GM12878 (cell line): Measurements from ENCODE around the gene HHAT. TPM values are rescaled to one million over a fixed set of nuclear protein-coding genes. Genes with fewer than 3 reads are reported as not detected.

Experiments
- ATAC-seq: fragments of 200-7000 bp; cut with Tn5 transposase; 3 replicates; pipeline ENCODE4 v1.9.1; 2020; ENCODE audit warnings: mild to moderate bottlenecking, moderate library complexity
- BruUV-seq: library from RNA; stranded (reverse); fragments of 400-500 nt; replicated peaks from 2 replicates; lab custom pipeline; 2021; lab: Mats Ljungman, UMichigan
- CTCF ChIA-PET: fragments of 300-600 bp; sonication (Branson Sonifier 250); formaldehyde crosslinking; extraction: SDS; loops from one replicate; lab custom pipeline; 2021; ENCODE audit warnings: inconsistent platforms; lab: Yijun Ruan, JAX
- POLR2A ChIA-PET: fragments of 350-600 bp; formaldehyde crosslinking; extraction: SDS; loops from one replicate; lab custom pipeline; 2021; ENCODE audit warnings: inconsistent platforms; lab: Charles Lee
- RAD21 ChIA-PET: fragments of 300-600 bp; sonication (Branson Sonifier 250); formaldehyde crosslinking; loops from one replicate; lab custom pipeline; 2023; ENCODE audit warnings: antibody characterized with exemption; ENCODE audit not compliant: unreplicated experiment; lab: Charles Lee
- SMC1A ChIA-PET: fragments of 300-600 bp; sonication (Branson Sonifier 250); formaldehyde crosslinking; loops from one replicate; lab custom pipeline; 2023; ENCODE audit not compliant: unreplicated experiment, uncharacterized antibody; lab: Charles Lee
- DNase-seq: peaks from one replicate; pipeline ENCODE4 v3.0.0-alpha.2; 2011; ENCODE audit warnings: low read depth, low spot score
- FAIRE-seq: peaks from 3 replicates; lab custom pipeline; 2011; peaks lifted over from hg19 to GRCh38; lab: Jason Lieb, UNC
- H2AFZ ChIP-seq: 2 replicates; pipeline ENCODE4 v1.6.0; 2011; ENCODE audit warnings: low read depth, low read length, control low read depth; ENCODE audit not compliant: control insufficient read depth
- H3K27ac ChIP-seq: 2 replicates; pipeline ENCODE4 v1.5.1; 2011; ENCODE audit warnings: control low read depth; ENCODE audit not compliant: control insufficient read depth, insufficient read depth
- H3K27me3 ChIP-seq, 2 experiments: replicated peaks in 1 of 2; 2 replicates each; pipeline versions ENCODE4 v1.6.0 to v1.6.1; 2011; ENCODE audit warnings: low read length in 1 of 2; ENCODE audit not compliant: control insufficient read depth in 2 of 2, insufficient read depth in 2 of 2
- H3K36me3 ChIP-seq, 2 experiments: 2 replicates each; pipeline ENCODE4 v1.5.1; 2011; ENCODE audit warnings: low read length in 1 of 2; ENCODE audit not compliant: control insufficient read depth in 2 of 2, insufficient read depth in 2 of 2
- H3K4me1 ChIP-seq: 2 replicates; pipeline ENCODE4 v1.6.1; 2011; ENCODE audit warnings: mild to moderate bottlenecking, low read length, moderate library complexity, mixed read lengths; ENCODE audit not compliant: control insufficient read depth, insufficient read depth
- H3K4me2 ChIP-seq: 2 replicates; pipeline ENCODE4 v1.6.0; 2011; ENCODE audit warnings: control low read depth; ENCODE audit not compliant: control insufficient read depth, insufficient read depth
- H3K4me3 ChIP-seq: fragments of 200-600 bp; sonication (generic); 2 replicates; pipeline ENCODE4 v1.5.1; 2016
- H3K79me2 ChIP-seq: 2 replicates; pipeline ENCODE4 v1.6.0; 2011; ENCODE audit warnings: low read length; ENCODE audit not compliant: control insufficient read depth, insufficient read depth
- H3K9ac ChIP-seq: 2 replicates; pipeline ENCODE4 v1.8.0; 2011; ENCODE audit warnings: low read length, control low read depth, mixed read lengths; ENCODE audit not compliant: control insufficient read depth, insufficient read depth
- H3K9me3 ChIP-seq: replicated peaks from 3 replicates; pipeline ENCODE4 v1.5.1; 2011; ENCODE audit warnings: mild to moderate bottlenecking, low read length; ENCODE audit not compliant: control insufficient read depth, insufficient read depth
- H4K20me1 ChIP-seq: 2 replicates; pipeline ENCODE4 v1.6.0; 2011; ENCODE audit not compliant: control insufficient read depth, insufficient read depth
- BRCA1 ChIP-seq: IDR thresholded peaks from 2 replicates; pipeline ENCODE4 v1.6.1; 2011; ENCODE audit warnings: low read depth, low read length, improper control_type of control experiment
- CEBPZ ChIP-seq: fragments of 150-350 bp; IDR thresholded peaks from 2 replicates; pipeline ENCODE4 v1.6.1; 2016; ENCODE audit warnings: low read depth, low read length
- CHD4 ChIP-seq: fragments of 200-600 bp; sonication (generic); IDR thresholded peaks from 2 replicates; pipeline ENCODE4 v1.6.1; 2016; ENCODE audit warnings: mild to moderate bottlenecking
- E2F4 ChIP-seq: IDR thresholded peaks from 2 replicates; pipeline ENCODE4 v1.6.1; 2012; ENCODE audit warnings: low read depth, low read length, improper control_type of control experiment
- HCFC1 ChIP-seq: fragments of 150-350 bp; IDR thresholded peaks from 2 replicates; pipeline ENCODE4 v1.6.1; 2014; ENCODE audit warnings: low read length
- KLF5 ChIP-seq: fragments of 450-650 bp; IDR thresholded peaks from 2 replicates; pipeline ENCODE4 v1.6.1; 2014; ENCODE audit warnings: mild to moderate bottlenecking; ENCODE audit not compliant: partially characterized antibody
- MEF2A ChIP-seq: IDR thresholded peaks from 2 replicates; pipeline ENCODE4 v1.6.1; 2011; ENCODE audit warnings: low read depth, mild to moderate bottlenecking, low read length, moderate library complexity; ENCODE audit not compliant: insufficient read depth
- MEF2B ChIP-seq: fragments of 450-650 bp; IDR thresholded peaks from 2 replicates; pipeline ENCODE4 v1.6.1; 2018; ENCODE audit warnings: mild to moderate bottlenecking, moderate library complexity; ENCODE audit not compliant: partially characterized antibody, poor library complexity, severe bottlenecking
- NKRF ChIP-seq: fragments of 450-650 bp; conservative IDR thresholded peaks from 2 replicates; pipeline ENCODE4 v1.6.1; 2017; ENCODE audit warnings: mild to moderate bottlenecking, moderate library complexity
- PAX8 ChIP-seq: fragments of 450-650 bp; IDR thresholded peaks from 2 replicates; pipeline ENCODE4 v1.6.1; 2017; ENCODE audit warnings: mild to moderate bottlenecking, moderate library complexity
- RAD21 ChIP-seq: IDR thresholded peaks from 2 replicates; pipeline ENCODE4 v1.6.1; 2011; ENCODE audit warnings: mild to moderate bottlenecking, low read depth, low read length, moderate library complexity; ENCODE audit not compliant: insufficient read depth
- SKIL ChIP-seq: fragments of 450-650 bp; IDR thresholded peaks from 2 replicates; pipeline ENCODE4 v1.6.1; 2017; ENCODE audit warnings: mild to moderate bottlenecking, low read depth, inconsistent platforms; ENCODE audit not compliant: poor library complexity, severe bottlenecking
- SMAD1 ChIP-seq: fragments of 450-650 bp; IDR thresholded peaks from 2 replicates; pipeline ENCODE4 v1.6.1; 2018; ENCODE audit warnings: mild to moderate bottlenecking, low read depth; ENCODE audit not compliant: partially characterized antibody
- SMC3 ChIP-seq: IDR thresholded peaks from 2 replicates; pipeline ENCODE4 v1.6.1; 2011; ENCODE audit warnings: low read length, improper control_type of control experiment, borderline replicate concordance
- SP1 ChIP-seq: IDR thresholded peaks from one replicate; pipeline ENCODE4 v1.6.1; 2011; ENCODE audit warnings: low read depth, low read length
- WGBS: methylation state at CpG from one replicate; pipeline ENCODE4 v1.1.6; 2016; ENCODE audit warnings: low lambda C conversion rate; ENCODE audit not compliant: insufficient replicate concordance, insufficient coverage; ENCODE audit errors: missing lambda C conversion rate; 5-methylcytosine and 5-hydroxymethylcytosine counted together
- in situ Hi-C: fragments of 300-500 bp; cut with MboI; formaldehyde crosslinking; loops from 9 replicates; pipeline ENCODE4 v1.14.3; 2018; ENCODE audit warnings: mixed read lengths
- intact Hi-C: fragments of 100-400 bp; cut with micrococcal nuclease; formaldehyde crosslinking; loops from one replicate; pipeline ENCODE4 v1.14.2; 2022; ENCODE audit not compliant: unreplicated experiment
- polyA plus RNA-seq, 11 experiments: library from polyadenylated mRNA; depleted of rRNA in 4 of 11; unstranded in 6 of 11; stranded (reverse) in 5 of 11; fragments of >200 nt; fragmentation: Nextera tagmentation in 4 of 11; fragmentation: Illumina TruSeq in 1 of 11; extraction: Ambion mirVana in 4 of 11; extraction: Trizol in 1 of 11; gene quantifications; 1 replicate in 1 of 11; 2 replicates in 10 of 11; pipeline versions ENCODE4 v1.2.1 to v1.2.3, GENCODE V29; 2011 to 2016; ENCODE audit warnings: inconsistent platforms in 2 of 11, missing spikeins in 2 of 11, low read depth in 1 of 11
- total RNA-seq, 4 experiments: library from RNA; depleted of rRNA in 3 of 4; stranded (reverse); fragments of >200 nt in 3 of 4; fragmentation: Illumina TruSeq in 1 of 4; extraction: Trizol in 1 of 4; gene quantifications; 2 replicates each; pipeline versions ENCODE4 v1.2.1 to v1.2.3, GENCODE V29; 2013 to 2021

HHAT gene
- total and polyA plus RNA-seq, 10 of the 15 experiments (the other 5 are each of a cell fraction or from before 2014, with no cell fraction given) = 1.2 to 37.6 (median 2.6) TPM

- intact Hi-C loops = no loop called here
- no peak overlapping the region for H3K4me2 ChIP-seq
- H3K4me1 ChIP-seq = no peaks in the 10 kb centered on the region
- in situ Hi-C loops = no loop called here
- H3K36me3 ChIP-seq = no peaks in the 10 kb centered on the region
- FAIRE-seq = no peak
- no peak overlapping the region for H2AFZ ChIP-seq
- ChIA-PET POLR2A (interaction anchor here (0.8 kb wide), 1 partner anchor 20 kb away, joined by 3 read pairs; no protein-coding TSS in a partner anchor), CTCF (no interaction called here), RAD21 (no interaction called here), SMC1A (no interaction called here)
- no peak for ATAC-seq
- no peaks in the 10 kb centered on the region for H3K79me2 ChIP-seq
- no peak overlapping the region for H3K4me3 ChIP-seq
- H3K27me3 ChIP-seq = no peaks in the 10 kb centered on the region
- H3K27ac ChIP-seq = no peak overlapping the region
- 60% methylated on average over 4 of the region's 4 CpGs for WGBS
- no peak for TF ChIP-seq SP1
- no peak for TF ChIP-seq CEBPZ
- no peak for TF ChIP-seq SKIL
- no peak for TF ChIP-seq MEF2A
- no peak for TF ChIP-seq KLF5
- no peak for TF ChIP-seq HCFC1
- no peak for TF ChIP-seq BRCA1
- TF ChIP-seq MEF2B = no peak
- TF ChIP-seq RAD21 = no peak
- no peak for TF ChIP-seq NKRF
- TF ChIP-seq PAX8 = no peak
- no peak for TF ChIP-seq SMAD1
- TF ChIP-seq CHD4 = no peak
- no peak for TF ChIP-seq SMC3
- TF ChIP-seq E2F4 = no peak
- no peak for DNase-seq
- H3K9me3 ChIP-seq = no peaks in the 10 kb centered on the region
- H4K20me1 ChIP-seq = no peaks in the 10 kb centered on the region
- BruUV-seq = no TSS peak
- H3K9ac ChIP-seq = no peak overlapping the region
Observed at GRCh38 chr1:210523830-210524229, 195.1 kb downstream of the HHAT start.
